ENCODE measurements around the gene MTUS2.
"Not testable (repeated sequence)": the region's sequence is repeated elsewhere in the genome, so short reads cannot be mapped to it uniquely, and the experiment has no call there.

MTUS2 gene

GRCh38 chr13:29319451-29319850, 499.3 kb downstream of the MTUS2 start:
- DNase-seq (ENCODE audit: low spot score) = no peak

DNA sequence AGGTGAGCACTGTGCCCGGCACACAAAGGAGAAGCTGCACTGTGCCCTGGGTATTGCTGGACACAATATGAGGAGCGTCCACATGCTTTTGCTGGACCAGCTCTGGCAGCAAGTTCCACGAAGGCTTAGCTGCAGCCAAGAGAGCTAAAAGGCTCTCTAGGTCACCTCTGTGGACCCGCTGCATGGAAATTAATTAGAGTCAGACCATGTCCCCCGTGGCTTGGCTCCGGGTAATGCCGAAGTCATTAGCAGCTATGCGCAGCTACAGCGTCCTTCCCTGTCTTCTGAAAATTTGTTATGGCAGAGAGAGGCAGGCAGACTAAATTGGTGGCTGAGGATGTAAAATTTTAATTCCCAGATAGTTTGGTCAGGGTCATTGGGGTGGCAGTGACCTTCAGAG, 503.8 kb downstream of the MTUS2 start:
- DNase-seq (ENCODE audit: low spot score) = no peak

DNA sequence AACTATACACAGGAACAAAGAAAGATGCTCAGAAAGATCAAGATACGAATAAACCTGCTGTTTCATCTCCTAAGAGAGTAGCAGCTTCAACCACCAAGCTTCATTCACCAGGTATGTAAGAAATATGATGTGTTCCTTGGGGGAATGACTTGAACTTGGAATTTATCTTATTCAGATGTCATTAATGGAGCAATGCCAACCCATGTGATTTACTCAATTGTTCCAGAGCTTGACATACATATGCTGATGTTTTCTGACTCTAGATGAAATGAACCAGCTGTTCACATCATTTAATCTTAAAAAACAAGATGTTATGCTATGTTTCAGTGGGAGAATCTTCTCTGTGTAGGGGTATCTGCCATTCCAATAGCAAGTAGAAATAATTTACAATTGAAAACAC, 504.5 kb downstream of the MTUS2 start:
- DNase-seq (ENCODE audit: low spot score) = no peak

DNA sequence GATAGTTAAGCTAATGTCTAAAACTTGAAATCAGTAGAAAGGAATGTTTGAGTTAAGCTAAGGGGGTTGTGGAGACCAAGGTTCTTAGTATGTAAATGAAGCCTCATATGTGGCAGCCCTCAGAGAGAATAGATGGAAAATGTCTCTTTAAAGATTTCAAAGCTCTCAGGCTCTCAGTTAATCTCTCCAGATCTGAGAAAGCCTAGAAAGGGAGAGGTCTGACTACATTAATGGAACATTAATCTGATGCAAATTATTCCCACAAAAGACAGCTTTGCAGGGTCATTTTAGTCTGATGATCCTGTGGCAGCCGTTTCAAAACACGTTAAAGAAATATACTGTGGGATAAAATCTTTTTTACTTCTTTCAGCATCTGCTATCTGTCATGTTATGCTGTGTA, 508.4 kb downstream of the MTUS2 start:
- no peak for DNase-seq (ENCODE audit: low spot score)

- no peak for DNase-seq (ENCODE audit: low spot score)
Observed at GRCh38 chr13:29336356-29336755, 516.2 kb downstream of the MTUS2 start.

GRCh38 chr13:29339386-29340272, 519.5 kb downstream of the MTUS2 start:
- no peak for DNase-seq (ENCODE audit: low spot score)

GRCh38 chr13:29345860-29346582, 525.9 kb downstream of the MTUS2 start:
- not testable (repeated sequence) for DNase-seq (ENCODE audit: low spot score)

DNA sequence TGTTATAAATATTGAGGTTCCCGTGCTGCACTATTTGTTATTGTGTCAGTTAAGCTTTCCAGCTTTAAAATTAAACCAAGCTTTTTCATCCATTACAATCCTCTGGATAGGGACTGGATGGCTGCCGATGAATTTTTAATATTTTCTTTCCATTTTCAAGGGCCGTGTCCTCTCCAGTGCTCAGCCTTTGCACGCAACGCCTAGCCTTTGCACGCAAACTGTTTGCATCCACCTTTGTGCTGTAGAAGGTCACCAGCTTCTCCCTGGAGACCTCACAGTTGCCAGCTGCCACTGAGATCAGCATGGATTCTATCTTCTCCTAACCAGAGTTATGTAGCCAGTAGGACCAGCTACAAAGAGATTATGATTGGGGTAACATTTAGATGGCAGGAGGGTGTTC, 534.9 kb downstream of the MTUS2 start:
- no peak for DNase-seq (ENCODE audit: low spot score)

DNA sequence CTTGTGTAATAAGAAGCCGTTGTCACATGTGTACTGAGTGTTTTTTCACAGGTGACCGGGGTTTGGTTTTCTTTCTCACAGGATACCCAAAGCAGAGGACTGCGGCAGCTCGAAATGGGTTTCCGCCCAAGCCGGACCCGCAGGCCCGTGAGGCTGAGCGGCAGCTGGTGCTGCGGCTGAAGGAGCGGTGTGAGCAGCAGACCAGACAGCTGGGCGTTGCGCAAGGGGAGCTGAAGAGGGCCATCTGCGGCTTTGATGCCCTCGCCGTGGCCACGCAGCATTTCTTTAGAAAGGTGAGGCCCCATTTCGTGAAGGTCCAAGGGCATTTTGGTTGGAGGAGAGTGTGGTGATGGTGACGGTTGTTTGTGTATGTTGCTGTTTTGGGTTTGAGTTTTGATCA, 539.0 kb downstream of the MTUS2 start:
- no peak for DNase-seq (ENCODE audit: low spot score)

DNA sequence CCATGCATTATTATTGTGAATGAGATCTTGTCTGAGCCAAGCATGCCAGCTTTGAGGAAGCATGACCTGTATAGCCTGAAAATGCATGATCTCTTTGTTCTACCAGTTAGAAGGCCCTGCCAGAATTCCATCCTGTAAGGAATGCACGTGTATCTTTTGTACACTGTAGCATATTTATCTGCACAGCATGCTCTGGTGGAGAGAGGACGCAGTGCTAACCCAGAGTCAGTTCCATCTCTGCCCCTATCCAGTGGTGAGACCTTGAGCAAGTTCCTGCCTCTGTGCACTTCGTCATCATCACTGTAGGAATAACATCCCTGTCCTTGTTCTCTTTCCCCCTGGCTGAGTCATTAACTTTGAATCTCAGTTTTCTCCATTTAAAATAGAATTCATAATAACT, 541.6 kb downstream of the MTUS2 start:
- DNase-seq (ENCODE audit: low spot score) = no peak

DNA sequence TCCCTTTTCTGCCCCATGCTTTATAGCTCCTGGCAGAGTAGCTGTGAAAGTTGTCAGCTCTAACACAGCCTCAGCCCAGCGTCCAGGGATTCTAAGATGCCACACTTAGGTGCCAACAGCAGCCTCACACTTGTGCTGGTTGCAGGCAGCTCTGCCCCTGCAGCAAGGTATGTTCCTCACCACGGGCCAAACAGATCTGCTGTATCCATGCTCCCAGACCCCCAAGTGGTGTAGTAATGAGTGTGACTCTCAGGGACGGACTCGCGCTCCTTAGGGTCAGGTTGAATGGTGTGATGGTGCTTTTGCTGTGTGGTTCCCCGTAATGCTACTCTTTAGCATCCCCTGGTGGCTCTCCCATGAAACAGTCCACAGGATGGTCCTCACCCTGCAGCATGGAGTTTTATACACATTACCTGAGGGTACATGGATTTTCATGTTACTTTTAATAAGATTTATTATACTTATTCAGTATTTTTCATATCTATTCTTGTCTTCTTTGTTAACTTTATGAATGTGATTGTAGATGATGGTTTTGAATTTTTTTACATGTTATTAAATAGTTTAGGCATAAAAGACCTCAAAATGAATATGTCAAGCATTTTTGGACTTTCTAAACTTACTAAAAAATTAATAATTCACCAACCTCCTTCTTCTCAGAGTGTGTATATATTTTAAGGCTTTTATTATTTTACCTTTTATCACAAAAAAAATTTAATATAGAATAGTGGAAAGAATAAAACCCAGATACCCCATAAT, 542.9 kb downstream of the MTUS2 start:
- DNase-seq (ENCODE audit: low spot score) = peak; percentile 33

DNA sequence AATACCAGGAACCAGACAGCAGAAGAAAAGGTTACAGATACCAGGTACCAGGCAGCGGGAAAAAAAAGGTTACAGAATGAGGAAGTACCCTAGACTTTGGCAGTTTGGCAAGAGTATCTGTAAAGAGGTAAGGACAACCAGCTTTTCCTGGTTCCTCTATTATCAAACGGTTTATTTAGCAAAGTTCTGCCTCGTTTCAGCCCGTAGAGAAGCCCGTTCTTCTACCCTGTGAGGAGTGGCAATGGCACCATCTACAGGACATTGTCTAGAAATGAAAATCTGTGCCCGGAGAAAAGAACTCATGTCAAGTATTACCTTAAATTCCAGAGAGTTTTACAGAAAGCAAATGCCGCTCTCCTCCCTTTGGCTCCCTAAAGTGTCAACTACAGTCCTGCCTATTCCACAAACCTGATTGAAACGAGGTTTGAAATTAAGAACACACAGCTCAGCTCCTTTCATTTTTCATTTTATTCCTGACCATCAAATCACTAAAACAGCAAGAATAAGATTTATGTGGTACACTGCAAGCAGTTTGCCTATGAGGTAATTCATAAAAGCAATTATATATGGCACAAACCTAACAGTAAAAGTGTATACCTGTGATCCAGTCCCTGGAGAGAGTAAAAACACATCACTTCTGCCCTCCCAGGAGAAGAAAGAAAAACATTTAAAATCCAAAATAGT, 549.1 kb downstream of the MTUS2 start:
- no peak for DNase-seq (ENCODE audit: low spot score)

DNA sequence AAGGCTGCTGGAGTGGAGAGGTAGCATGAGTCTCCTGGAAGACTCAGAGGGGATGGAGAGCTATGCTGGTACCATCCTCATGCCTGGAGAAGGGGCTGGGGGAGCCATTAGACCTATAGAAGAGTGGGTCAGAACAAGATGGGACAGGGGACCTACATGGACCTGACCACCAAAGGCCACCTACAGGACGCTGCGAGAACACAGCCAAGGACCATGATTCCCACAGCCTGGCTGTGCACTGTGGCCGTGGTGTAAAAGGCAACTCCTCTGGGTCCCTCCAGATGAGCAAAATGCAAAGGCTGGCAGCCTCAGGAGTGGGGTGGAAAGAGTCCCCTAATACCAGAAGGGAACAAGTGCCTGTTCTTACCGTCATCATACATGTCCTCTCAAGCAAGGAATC, 559.1 kb downstream of the MTUS2 start:
- DNase-seq (ENCODE audit: low spot score) = no peak

GRCh38 chr13:29379865-29380264, 559.7 kb downstream of the MTUS2 start:
- DNase-seq (ENCODE audit: low spot score) = no peak

DNA sequence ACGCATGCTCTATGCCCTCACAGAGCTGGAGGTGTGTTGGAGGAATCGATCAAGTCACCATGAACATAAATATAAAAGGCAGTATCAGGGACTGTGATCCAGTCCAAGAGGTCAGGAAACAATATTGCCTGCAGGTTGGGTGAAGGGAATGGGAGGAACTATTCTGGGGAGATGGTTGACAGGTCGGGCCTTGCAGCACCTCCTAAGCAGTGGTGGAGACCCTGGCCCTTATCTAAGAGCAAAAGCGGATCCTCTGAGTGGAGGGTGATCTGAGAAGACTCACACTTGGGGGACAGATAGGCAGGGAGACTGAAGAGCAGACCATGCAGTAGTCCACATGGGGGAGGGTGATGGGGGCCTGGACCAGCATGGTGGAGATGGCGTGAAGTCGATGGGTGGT, 561.9 kb downstream of the MTUS2 start:
- no peak for DNase-seq (ENCODE audit: low spot score)

DNA sequence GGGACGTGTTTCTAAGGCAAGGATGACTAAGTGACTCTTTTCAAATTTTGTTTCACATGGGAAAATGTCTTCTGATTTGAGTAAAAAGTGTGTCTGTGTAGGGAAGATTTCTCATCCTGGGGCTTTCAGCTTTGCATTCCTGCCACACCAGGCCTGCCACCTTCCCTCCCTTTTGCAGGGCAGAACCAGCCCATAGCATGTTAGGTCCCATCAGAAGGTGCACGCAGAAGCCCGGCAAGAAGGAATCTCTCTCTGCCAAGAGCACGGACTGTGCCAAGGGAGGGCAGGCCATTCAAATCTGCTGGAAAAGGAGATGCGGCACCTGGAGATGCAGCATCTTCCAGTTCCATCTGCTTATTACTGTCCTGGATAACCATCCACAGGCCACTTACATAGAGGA, 563.3 kb downstream of the MTUS2 start:
- no peak for DNase-seq (ENCODE audit: low spot score)

DNA sequence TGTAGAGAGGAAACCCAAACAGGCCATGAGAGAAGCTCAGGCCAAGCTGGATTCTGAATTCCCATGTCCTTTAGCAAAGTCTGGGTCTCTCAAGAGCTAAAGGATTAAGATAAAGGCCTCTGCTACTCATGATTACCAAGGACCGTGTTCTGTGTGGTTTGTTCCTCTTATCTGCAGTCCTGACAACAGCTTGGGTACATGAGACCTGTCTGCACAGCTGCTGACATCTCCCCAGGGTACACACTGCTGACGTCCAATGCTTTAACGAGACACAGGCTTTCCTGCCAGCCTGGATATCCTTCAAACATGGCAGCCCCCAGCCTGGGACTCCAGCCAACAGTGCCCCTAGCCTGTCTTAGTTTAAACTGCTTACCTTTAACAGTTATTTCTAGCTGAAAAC, 564.3 kb downstream of the MTUS2 start:
- DNase-seq (ENCODE audit: low spot score) = no peak

DNA sequence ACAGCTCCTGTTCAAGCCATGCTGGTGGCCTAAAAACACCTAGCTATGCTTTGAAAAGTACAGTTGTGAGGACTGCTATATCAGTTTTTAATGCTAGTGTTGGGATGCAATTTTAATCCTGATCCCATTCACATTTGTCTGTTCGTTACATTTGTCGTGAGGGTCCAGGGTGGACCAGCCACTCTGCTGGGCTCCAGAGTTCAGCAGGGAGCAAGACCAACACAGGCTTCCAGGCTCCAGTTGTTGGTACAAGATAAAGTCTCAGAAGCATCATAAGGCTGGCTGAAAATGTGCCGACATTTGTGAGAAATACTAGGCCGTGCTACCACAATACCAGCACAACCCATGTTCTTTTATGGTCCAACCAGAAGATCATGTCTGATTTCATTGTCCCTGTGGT, 564.7 kb downstream of the MTUS2 start:
- DNase-seq (ENCODE audit: low spot score) = no peak

DNA sequence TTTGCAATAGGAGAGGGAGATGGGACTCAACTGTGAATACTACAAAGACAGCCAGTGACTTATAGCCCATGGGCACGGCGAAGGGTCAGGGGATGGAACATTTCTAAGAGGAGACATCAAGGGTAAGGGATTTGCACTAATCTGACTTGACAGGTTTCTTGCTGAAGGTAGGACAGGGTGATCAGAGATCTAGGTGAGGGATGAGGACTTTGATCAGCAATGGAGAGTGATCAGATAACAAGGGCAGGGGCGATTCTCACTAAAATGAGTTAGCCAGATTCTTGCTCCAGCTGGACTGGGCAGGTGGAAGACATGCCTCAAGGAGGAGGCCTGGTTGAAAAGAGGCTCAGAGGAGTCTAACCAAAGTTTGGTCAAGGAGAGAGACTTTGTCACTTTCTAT, 566.1 kb downstream of the MTUS2 start:
- no peak for DNase-seq (ENCODE audit: low spot score)

DNA sequence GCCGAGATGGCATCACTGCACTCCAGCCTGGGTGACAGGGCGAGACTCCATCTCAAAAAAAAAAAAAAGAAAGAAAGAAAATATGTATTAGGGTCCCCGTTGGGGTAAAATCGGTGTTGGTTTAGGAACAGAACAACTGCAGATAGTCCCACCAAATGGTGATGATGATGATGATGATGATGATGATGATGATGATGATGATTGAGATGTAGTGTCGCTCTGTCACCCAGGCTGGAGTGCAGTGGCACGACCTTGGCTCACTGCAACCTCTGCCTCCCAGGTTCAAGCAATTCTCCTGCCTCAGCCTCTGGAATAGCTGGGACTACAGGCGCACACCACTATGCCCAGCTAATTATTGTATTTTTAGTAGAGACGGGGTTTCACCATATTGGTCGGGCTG, 570.5 kb downstream of the MTUS2 start:
- not testable (repeated sequence) for DNase-seq (ENCODE audit: low spot score)

DNA sequence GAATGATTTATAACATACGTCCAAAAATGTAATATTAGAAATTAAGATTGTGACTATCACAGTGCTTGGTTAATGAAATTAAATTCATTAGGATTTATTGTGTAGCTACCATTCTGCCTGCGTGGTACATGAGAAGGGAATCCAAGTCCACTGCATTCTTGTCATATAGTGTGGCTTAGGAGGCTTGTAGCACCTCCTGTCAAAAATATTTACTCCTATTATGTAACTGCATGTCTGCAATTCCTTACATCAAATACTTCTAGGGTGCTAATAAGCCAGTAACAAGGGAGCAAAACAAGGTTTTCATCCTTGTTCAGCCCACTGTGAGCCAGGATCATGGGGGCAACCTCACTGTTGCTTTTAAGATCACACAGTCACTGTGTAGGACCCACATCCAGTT, 576.3 kb downstream of the MTUS2 start:
- no peak for DNase-seq (ENCODE audit: low spot score)

GRCh38 chr13:29397265-29397664, 577.1 kb downstream of the MTUS2 start:
- DNase-seq (ENCODE audit: low spot score) = no peak
